Caco-2 (cell line): ENCODE results near the gene SLC12A7. TPM values are rescaled to one million over a fixed set of nuclear protein-coding genes. Genes with fewer than 3 reads are reported as not detected.

Experiments used
- BruUV-seq: library from RNA; stranded (reverse); fragments of 400-500 nt; replicated peaks from 2 replicates; lab custom pipeline; 2021; lab: Mats Ljungman, UMichigan
- CTCF ChIA-PET: fragments of 300-600 bp; sonication (Branson Sonifier 250); formaldehyde crosslinking; loops from one replicate; lab custom pipeline; 2022; ENCODE audit warnings: antibody characterized with exemption; lab: Charles Lee
- POLR2A ChIA-PET: fragments of 300-600 bp; sonication (Branson Sonifier 250); formaldehyde crosslinking; loops from one replicate; lab custom pipeline; 2022; ENCODE audit warnings: antibody characterized with exemption; lab: Charles Lee
- DNase-seq, 2 experiments: peaks; one replicate each; pipeline versions ENCODE4 v3.0.0 to v3.0.0-alpha.2; 2020 to 2022
- H3K27me3 ChIP-seq: replicated peaks from 2 replicates; pipeline ENCODE4 v1.6.0; 2011; ENCODE audit warnings: low read length; ENCODE audit not compliant: control insufficient read depth, insufficient read depth
- H3K36me3 ChIP-seq: 2 replicates; pipeline ENCODE4 v1.5.1; 2011; ENCODE audit warnings: low read length; ENCODE audit not compliant: control insufficient read depth, insufficient read depth
- H3K4me1 ChIP-seq: fragments of 250-450 bp; sonication (Bioruptor Pico); 2 replicates; pipeline ENCODE4 v1.5.1; 2020; ENCODE audit warnings: mild to moderate bottlenecking
- H3K4me3 ChIP-seq: 2 replicates; pipeline ENCODE4 v1.5.1; 2011; ENCODE audit warnings: low read depth, mild to moderate bottlenecking, control low read depth, low read length
- H3K9me3 ChIP-seq: fragments of 250-450 bp; sonication (Bioruptor Pico); 2 replicates; pipeline ENCODE4 v1.5.1; 2020; ENCODE audit warnings: mild to moderate bottlenecking, moderate library complexity
- H3K27ac Mint-ChIP-seq: one replicate; pipeline ENCODE4 v1.8.0; 2022; ENCODE audit warnings: mixed read lengths; ENCODE audit not compliant: unreplicated experiment
- H3K27me3 Mint-ChIP-seq: one replicate; pipeline ENCODE4 v1.8.0; 2022; ENCODE audit warnings: mixed read lengths; ENCODE audit not compliant: insufficient read depth, unreplicated experiment
- H3K36me3 Mint-ChIP-seq: one replicate; pipeline ENCODE4 v1.8.0; 2022; ENCODE audit warnings: mild to moderate bottlenecking, mixed read lengths; ENCODE audit not compliant: insufficient read depth, unreplicated experiment
- H3K4me1 Mint-ChIP-seq: one replicate; pipeline ENCODE4 v1.8.0; 2022; ENCODE audit warnings: low read depth, mixed read lengths; ENCODE audit not compliant: unreplicated experiment
- H3K4me3 Mint-ChIP-seq: one replicate; pipeline ENCODE4 v1.8.0; 2022; ENCODE audit warnings: mild to moderate bottlenecking, moderate library complexity, mixed read lengths; ENCODE audit not compliant: unreplicated experiment
- H3K9me3 Mint-ChIP-seq: one replicate; pipeline ENCODE4 v1.8.0; 2022; ENCODE audit warnings: mixed read lengths; ENCODE audit not compliant: unreplicated experiment
- intact Hi-C: fragments of 100-400 bp; cut with micrococcal nuclease; formaldehyde crosslinking; loops from one replicate; pipeline ENCODE4 v1.10.0; 2022; ENCODE audit not compliant: unreplicated experiment
- total RNA-seq: library from RNA; stranded (reverse); gene quantifications from 2 replicates; pipeline ENCODE4 v1.2.3, GENCODE V29; 2022
- TF ChIP-seq, protein P1 (sequence below), 2 experiments: fragments of 200-600 bp in 1 of 2; IDR thresholded peaks; 1 replicate in 1 of 2; 2 replicates in 1 of 2; pipeline versions ENCODE4 v1.5.1 to v1.8.0; 2011 to 2022; ENCODE audit warnings: antibody characterized with exemption in 1 of 2, control low read depth in 1 of 2, inconsistent platforms in 1 of 2, low read depth in 1 of 2, low read length in 1 of 2, mild to moderate bottlenecking in 1 of 2, moderate library complexity in 1 of 2; ENCODE audit not compliant: insufficient read depth in 1 of 2, severe bottlenecking in 1 of 2, unreplicated experiment in 1 of 2

The SLC12A7 gene
- total RNA-seq, 1 experiment from 2014 or later = 41.7 TPM

DNA sequence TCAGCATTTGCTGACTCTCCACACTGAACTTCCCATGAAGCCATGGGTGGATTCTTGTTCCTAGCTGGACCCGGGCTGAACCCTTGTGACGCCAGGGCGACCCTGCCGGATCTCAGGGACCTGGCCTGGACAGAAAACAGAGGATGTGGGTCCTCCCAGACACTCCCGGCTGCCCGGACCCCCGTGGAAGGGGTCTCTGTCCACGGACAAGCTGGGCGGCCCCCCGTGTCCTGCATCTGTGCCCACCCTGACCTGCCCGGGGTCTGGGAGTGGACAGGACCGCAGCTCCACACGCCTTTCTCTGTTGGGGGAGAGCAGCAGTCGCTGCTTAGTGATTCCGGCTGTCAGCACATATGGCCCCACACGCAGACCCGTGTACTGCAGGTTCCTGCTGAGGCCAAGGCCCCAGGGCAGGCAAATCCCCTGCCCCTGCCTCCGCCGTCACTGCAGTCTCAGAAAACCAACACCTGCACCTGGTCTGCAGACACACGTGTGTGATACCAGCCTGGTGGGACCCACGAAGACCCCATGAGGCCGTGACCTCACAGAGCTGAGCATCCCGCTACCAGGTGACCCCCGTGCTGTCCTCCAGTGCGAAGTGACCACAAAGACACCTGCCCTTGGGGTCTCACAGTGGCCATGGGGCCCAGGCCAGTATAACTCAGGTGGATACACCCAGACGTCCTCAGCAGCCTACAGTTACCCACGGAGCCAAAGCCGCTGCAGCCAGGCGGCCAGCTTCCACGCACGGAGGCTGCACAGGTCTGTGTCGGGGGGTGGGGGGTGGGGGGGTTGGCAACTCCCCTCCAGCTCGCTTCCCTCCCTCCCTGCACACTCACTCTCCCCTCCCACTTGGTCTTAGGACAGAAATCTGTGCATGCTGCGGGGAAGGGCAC, 52.6 kb downstream of the SLC12A7 start:
- Mint-ChIP-seq H3K27ac (no peak overlapping the region), H3K36me3 (peaks cover 16% of the 10 kb centered on the region), H3K4me1 (no peaks in the 10 kb centered on the region), H3K27me3 (no peaks in the 10 kb centered on the region), H3K4me3 (no peak overlapping the region), H3K9me3 (no peaks in the 10 kb centered on the region)
- Histone ChIP-seq H3K4me1 (no peaks in the 10 kb centered on the region), H3K27me3 (no peaks in the 10 kb centered on the region), H3K9me3 (no peaks in the 10 kb centered on the region), H3K4me3 (no peak overlapping the region), H3K36me3 (0 out of 2 replicates have a peak, but pooled peaks cover 1% of the 10 kb centered on the region)
- ChIA-PET CTCF (no interaction called here), POLR2A (no interaction called here)
- no TSS peak for BruUV-seq
- DNase-seq = no peak
- intact Hi-C loops = no loop called here
- TF ChIP-seq, protein P1, sequence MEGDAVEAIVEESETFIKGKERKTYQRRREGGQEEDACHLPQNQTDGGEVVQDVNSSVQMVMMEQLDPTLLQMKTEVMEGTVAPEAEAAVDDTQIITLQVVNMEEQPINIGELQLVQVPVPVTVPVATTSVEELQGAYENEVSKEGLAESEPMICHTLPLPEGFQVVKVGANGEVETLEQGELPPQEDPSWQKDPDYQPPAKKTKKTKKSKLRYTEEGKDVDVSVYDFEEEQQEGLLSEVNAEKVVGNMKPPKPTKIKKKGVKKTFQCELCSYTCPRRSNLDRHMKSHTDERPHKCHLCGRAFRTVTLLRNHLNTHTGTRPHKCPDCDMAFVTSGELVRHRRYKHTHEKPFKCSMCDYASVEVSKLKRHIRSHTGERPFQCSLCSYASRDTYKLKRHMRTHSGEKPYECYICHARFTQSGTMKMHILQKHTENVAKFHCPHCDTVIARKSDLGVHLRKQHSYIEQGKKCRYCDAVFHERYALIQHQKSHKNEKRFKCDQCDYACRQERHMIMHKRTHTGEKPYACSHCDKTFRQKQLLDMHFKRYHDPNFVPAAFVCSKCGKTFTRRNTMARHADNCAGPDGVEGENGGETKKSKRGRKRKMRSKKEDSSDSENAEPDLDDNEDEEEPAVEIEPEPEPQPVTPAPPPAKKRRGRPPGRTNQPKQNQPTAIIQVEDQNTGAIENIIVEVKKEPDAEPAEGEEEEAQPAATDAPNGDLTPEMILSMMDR (IDR thresholded peaks at IDR 0.05; ENCODE audit: insufficient read depth in 1 of 2, low read depth in 1 of 2, low read length in 1 of 2, severe bottlenecking in 1 of 2, unreplicated experiment in 1 of 2) = no peak

DNA sequence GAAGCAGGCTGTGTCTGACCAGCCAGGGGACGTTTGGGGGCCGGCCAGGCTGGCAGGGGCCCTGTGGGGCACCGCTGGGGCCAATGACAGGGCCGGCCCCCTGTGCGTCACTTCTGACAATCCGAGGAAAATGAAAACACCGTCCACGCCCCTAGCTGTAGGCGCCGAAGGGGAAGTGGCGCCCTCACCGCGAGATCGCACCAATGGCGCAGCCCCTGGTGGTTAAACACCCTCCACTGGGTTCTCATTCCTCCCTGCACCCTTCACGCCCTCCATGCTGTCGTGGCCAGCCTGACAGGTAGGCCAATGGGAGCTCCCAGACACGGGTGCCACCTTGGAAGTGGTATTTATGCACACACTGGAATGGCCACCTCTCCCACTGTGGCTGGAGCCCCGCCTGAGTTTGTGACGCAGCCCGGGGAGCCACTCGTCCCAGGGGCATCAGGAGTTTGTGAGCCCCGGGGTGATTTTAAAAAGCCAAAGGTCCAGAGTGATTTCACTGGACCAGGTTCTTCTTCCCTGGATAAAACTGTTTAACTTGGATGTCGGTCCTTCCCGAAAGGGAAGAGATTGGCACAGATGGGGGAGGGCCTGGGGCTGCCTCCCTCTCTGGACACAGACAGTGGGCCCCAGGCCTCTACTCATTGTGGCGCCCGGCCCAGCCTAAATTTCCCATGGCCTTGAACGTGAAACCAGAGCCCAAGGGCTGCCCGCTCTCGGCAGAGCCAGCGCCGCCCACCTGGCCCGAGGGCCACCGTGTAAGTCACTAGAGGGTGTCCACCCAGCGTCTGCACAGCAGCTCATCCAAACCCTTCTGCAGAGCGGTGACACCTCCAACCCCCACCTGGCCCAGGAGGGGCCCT, 53.5 kb downstream of the SLC12A7 start:
- Histone ChIP-seq H3K27me3 (no peaks in the 10 kb centered on the region), H3K4me3 (no peak overlapping the region), H3K9me3 (no peaks in the 10 kb centered on the region), H3K36me3 (0 out of 2 replicates have a peak, but pooled peaks cover 1% of the 10 kb centered on the region), H3K4me1 (no peaks in the 10 kb centered on the region)
- DNase-seq = no peak
- Mint-ChIP-seq H3K9me3 (no peaks in the 10 kb centered on the region), H3K27me3 (no peaks in the 10 kb centered on the region), H3K4me1 (no peaks in the 10 kb centered on the region), H3K36me3 (peaks cover 18% of the 10 kb centered on the region), H3K4me3 (no peak overlapping the region), H3K27ac (no peak overlapping the region)
- intact Hi-C loops = no loop called here
- TF ChIP-seq, protein P1 (IDR thresholded peaks at IDR 0.05; ENCODE audit: insufficient read depth in 1 of 2, low read depth in 1 of 2, low read length in 1 of 2, severe bottlenecking in 1 of 2, unreplicated experiment in 1 of 2) = no peak
- CTCF ChIA-PET = no interaction called here
- POLR2A ChIA-PET = no interaction called here
- no TSS peak for BruUV-seq

DNA sequence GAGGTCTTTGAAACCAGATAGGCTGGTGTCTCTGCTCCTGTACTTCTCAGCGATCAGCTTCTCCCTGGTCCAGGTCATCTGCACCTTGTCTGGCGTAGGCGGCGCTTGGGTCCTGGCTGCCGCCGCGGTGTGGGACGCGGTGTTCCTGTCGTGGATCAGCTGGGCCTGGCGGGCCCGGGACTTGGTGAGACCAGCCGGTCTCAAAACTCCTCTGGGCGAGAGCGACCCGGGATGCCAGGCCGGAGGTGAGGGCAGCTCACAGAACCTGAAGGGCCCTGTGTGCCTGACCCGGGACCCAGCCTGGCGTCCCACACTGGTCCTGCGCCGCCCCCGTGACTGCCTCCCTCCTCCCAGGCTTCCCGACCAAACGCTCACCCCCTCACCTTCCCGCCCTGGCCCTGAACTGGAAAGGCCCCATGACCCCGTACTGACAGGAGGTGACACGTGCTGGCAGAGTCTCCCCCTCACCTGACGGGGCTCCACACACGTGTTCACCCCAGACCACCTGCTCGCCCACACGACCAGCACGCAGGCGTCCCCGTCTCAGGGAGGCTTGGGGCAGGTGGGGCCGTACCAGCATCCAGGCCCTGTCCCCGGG, 54.3 kb downstream of the SLC12A7 start:
- no peaks in the 10 kb centered on the region for H3K9me3 Mint-ChIP-seq
- peaks cover 1% of the 10 kb centered on the region; the same call in 1 of the 2 replicates for H3K36me3 ChIP-seq
- no peak for DNase-seq
- H3K9me3 ChIP-seq = no peaks in the 10 kb centered on the region
- H3K27me3 Mint-ChIP-seq = no peaks in the 10 kb centered on the region
- H3K4me1 Mint-ChIP-seq = no peaks in the 10 kb centered on the region
- POLR2A ChIA-PET = no interaction called here
- CTCF ChIA-PET = no interaction called here
- no peaks in the 10 kb centered on the region for H3K4me1 ChIP-seq
- no TSS peak for BruUV-seq
- TF ChIP-seq, protein P1 (IDR thresholded peaks at IDR 0.05; ENCODE audit: insufficient read depth in 1 of 2, low read depth in 1 of 2, low read length in 1 of 2, severe bottlenecking in 1 of 2, unreplicated experiment in 1 of 2) = no peak
- intact Hi-C loops = no loop called here
- no peak overlapping the region for H3K4me3 ChIP-seq
- no peak overlapping the region for H3K27ac Mint-ChIP-seq
- H3K4me3 Mint-ChIP-seq = no peak overlapping the region
- no peaks in the 10 kb centered on the region for H3K27me3 ChIP-seq
- peaks cover 18% of the 10 kb centered on the region for H3K36me3 Mint-ChIP-seq
